ENCODE data around the gene C9orf153.
A peak's percentile ranks its signal among the peaks of the same experiment; 100 is the strongest.

Gene C9orf153

DNA sequence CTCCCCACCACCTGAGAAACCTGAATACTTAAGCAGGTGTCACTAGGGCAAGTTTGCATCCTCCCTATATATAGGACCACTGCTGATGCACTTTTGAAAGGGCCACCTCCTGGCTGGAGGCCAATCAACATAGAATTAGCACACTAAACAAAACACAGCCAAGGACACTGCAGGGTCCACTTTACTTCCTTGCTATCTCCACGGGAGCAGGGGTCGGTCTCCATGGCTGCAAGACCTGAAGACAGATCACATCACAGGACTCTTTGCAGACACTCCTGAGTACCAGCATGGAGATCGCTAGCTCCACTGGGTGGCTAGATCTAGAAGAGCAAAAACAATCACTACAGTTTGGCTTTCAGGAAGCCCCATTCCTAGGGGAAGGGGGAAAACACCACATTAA lies 72.3 kb downstream of the C9orf153 start:
- DNase-seq, result no peak

DNA sequence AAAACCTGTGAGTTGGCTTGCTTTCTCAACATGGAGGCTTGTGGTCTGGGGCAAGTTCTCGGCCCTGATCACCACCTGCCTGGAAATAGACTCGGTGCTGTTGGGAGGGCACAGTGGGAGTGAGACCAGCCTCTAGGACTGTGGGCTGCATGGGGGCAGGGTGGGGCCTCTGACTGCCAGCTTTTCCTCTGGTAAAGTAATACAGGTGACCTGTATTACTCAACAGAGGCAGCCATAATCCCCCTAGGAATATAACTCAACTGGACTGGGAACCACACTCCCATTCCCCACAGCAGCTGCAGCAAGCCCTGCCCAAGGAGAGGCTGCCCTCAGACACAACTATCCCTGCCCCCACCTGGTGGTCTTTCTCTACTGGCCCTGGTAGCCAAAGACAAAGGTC lies 72.8 kb downstream of the C9orf153 start:
- DNase-seq, result no peak

DNA sequence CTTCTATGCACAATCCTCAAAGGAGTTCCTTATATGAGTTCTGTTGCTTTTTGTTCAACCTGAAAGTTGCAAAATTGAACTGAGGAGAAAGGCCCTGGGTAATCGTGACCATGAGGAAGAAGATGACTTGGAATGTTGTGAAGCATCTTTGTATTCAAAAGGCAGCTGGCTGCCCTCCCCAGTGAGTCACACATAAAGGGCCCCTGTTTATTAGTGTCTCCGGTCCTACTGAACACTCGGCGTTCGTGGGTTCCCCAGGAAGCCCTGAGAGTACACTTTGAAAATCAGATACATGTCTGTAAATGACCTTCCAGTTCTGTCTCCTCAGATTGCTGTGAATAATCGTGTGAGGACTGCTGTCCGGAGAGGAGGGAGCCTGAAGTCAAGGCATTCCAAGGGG lies 73.6 kb downstream of the C9orf153 start:
- DNase-seq, result no peak

DNA sequence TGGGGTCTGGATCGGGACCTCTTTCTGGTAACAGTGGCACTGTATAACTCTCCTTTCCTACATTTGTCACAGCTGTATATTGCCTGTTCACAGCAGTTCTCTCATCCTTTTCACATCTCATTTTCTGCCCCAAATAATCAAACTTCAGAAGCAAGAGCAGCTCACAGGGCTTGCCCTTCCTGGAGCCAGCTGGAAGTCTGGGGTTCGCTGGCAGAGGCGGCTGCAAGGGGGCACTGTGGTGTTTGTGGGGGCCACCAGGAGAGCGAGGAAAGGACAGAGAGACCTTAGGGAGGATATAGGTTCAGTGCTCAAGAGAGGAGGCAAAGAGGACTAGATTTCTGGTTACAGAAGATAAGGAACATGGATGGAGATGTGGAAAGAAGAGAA lies 75.3 kb downstream of the C9orf153 start:
- no peak for DNase-seq

DNA sequence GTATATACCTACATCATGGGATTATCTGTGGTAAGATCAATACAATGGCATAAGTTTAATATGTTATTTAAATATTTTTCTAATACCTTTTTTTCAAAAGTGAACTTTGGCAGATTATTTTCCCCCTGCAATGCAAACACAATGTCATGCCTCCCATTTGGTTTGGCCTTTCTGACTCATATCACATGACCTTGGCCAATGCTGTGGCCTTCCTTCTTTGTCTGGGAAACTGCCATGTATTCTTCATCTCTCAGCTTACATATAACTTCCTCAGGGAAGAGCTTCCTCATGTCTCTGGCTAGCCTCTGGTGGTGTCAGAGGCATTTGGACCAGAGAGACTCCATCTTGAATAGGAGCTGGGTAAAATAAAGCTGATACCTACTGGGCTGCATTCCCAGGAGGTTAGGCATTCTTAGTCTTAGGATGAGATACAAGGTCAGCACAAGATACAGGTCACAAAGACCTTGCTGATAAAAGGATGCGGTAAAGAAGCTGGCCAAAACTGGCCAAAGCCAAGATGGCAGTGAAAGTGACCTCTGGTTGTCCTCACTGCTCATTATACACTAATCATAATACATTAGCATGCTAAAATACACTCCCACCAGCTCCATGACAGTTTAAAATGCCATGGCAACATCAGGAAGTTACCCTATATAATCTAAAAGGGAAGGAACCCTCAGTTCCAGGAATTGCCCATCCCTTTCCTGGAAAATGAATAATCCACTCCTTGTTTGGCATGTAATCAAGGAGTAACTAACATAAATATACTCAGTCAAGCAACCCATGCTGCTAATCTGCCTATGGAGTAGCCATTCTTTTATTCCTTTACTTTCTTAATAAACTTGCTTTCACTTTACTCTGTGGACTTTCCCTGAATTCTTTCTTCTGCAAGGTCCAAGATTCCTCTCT lies 76.0 kb downstream of the C9orf153 start:
- DNase-seq, result peak; percentile 8 to 63 (median 44)

DNA sequence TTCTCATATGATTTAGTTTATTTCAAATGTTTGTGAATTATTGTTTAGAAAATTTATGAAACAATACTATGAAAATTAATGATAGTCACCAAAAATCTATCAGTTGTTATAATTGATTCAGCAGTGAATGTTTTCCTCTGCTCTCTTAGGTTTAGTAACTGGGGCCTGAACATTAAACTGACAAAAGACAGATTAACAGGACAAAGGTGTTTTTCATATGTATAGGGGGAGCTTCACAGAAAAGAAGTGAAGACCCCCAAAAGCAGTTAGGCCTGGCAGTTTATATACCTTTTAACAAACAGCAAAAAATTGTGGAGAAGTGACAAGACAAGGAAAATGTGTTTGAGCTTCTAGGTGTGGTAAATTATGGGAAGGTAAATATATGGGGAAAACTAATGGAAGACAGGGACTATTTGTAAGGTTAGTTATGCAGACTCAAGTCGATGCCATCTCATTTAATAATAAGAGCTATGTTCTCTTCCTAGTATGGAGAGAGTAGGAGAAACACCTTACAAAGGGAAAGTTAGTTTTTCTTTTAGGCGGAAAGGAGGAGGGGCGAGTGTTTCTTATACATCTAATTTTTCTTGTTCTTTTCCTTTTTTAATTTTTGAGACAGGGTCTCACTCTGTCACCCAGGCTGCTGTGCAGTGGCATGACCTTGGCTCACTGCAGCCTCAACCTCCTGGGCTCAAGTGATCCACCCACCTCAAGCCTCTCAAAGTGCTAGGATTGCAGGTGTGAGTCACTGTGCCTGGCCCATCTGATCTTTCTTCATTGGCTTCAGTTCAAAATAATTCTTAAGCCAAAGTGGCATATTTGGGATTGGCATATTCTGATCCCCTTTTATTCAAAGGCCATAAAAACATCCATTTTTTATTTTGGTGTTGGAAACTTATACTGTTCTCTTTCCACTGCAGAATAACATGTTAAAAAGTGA lies 77.8 kb downstream of the C9orf153 start:
- peak in 1 of 4 experiments; percentile 6 for DNase-seq

DNA sequence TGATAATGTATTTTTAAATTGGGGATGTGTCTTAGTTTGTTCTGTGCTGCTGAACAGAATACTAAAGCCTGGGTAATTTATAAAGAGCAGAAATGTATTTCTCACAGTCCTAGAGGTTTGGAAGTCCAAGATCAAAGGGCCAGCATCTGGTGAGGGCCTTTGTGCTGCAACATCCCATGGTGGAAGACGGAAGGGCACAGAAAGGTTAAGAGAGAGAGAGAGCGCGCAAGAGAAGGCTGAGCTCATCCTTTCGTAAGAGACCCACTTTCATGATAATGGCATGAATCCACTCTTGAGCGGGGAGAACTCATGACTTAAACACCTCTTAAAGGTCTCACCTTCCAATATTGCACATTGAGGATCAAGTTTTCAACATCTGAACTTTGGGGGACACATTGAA lies 81.0 kb downstream of the C9orf153 start:
- no peak for DNase-seq

DNA sequence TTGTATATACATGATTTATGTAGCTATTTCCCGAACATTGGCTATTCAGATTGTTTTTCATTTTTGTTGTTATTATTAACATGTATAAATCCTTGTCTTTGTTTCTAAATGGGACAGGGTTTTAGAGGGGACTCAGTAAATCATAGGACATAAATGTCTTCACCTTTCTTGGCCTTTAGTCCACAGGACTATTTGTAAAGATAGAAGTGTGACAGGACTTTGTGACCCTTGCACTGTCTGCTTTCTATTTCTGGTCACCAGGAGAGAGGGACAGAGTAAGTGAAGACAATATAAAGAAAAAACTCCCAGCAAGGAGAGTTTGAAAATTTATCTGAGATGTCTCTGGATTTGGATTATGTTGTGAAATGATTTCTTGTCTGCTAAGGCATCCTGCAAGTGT lies 81.5 kb downstream of the C9orf153 start:
- no peak for DNase-seq

DNA sequence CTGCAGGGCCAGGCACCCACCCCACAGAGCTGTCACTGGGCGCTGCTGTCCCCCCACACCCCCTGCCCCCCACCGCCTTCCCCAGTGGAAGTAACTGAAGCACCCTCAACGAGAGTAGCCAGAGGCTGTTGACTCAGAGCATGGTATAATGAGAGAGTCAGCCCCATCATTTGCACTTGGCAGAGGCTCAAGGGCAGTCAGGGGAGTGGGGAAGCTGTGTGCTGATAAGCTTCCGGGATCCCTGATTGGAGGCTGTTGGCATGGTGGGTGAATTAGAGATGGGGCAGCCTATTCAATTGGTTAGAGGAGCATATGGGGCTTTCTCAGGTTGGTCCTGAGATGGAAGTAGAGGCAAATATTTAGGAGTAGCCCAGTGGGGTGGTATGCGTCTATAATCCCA lies 83.0 kb downstream of the C9orf153 start:
- no peak for DNase-seq

DNA sequence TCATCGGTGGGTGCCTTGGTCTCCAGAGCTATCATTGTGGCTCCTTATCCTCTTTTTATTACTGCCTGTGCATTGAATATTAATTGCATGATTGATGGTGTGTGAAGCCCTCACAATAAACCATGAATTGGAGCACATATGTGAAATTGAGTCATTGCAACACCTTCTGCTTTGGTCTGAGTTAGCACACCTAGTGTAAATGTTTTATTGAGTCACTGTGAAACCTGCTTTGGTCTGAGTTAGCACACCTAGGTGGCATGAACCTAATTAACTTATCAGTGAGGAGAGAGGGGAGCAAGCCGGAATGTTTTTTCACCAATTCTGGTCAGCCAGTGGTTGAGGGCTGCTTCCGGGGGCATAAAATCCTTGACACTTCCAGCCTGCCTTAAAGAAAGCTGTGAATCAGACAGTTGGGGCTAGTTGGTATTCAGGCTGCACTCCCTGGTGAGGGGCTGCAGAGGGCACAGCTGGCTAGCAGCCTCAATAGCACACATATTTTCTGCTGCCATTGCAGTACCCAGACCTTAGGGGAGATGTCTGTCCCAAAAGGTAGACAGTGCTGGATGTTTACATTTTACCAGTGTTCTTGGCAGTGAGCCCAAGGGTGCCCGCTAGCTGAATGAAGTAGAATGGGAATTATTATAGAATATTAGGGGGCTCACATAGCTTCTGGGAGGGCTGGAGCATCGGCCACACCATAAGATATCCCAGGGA lies 83.6 kb downstream of the C9orf153 start:
- no peak for DNase-seq

DNA sequence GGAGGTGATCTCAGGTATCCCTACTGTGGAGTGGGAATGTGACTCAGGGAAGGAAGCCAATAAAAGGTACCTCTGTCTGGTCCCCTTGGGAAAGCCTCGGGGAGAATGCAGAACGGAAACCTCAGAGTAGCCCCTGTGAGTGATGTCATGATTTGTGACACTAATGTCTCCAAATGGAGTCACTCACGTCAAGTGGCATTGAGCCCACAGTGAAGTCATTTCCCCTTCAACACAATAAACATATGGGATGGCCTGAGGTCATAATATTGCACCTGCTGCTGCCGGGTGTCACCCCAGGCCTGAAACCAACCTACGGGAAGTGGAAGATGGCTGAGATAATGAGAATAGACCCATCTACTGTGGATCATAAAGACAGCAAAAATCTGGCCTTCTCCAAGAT lies 84.2 kb downstream of the C9orf153 start:
- no peak for DNase-seq
